Peyer's patch (tissue), 4 donors: ENCODE measurements around the gene EVC2. TPM values are rescaled to one million over a fixed set of nuclear protein-coding genes. Genes with fewer than 3 reads are reported as not detected.

Experiments
- DNase-seq, 3 donors: peaks; one replicate each; pipeline ENCODE4 v3.0.0-alpha.2; 2017 to 2019
- H3K27ac ChIP-seq, 4 donors: fragments of 200-600 bp; sonication (generic); one replicate each; pipeline ENCODE4 v1.5.1; 2016 to 2019
- H3K27me3 ChIP-seq, 2 donors: fragments of 200-600 bp; sonication (generic); one replicate each; pipeline ENCODE4 v1.5.1; 2019
- H3K36me3 ChIP-seq, 3 donors: fragments of 200-600 bp; sonication (generic); one replicate each; pipeline ENCODE4 v1.5.1; 2016 to 2019
- H3K4me1 ChIP-seq, 4 donors: fragments of 200-600 bp; sonication (generic); one replicate each; pipeline ENCODE4 v1.5.1; 2016 to 2019
- H3K4me3 ChIP-seq, 4 donors: fragments of 200-600 bp; sonication (generic); 1 replicate in 3 of 4; 2 replicates in 1 of 4; pipeline ENCODE4 v1.5.1; 2016 to 2019; ENCODE audit warnings: mild to moderate bottlenecking in 1 of 4
- H3K9me3 ChIP-seq, 4 donors: fragments of 200-600 bp; sonication (generic); one replicate each; pipeline ENCODE4 v1.5.1; 2016 to 2019; ENCODE audit warnings: mild to moderate bottlenecking in 1 of 4
- CTCF ChIP-seq, 6 experiments: fragments of 450-650 bp in 4 of 6; fragments of 200-600 bp in 2 of 6; sonication (generic) in 1 of 6; IDR thresholded peaks; one replicate each; pipeline ENCODE4 v1.5.1; 2017 to 2019; ENCODE audit warnings: antibody characterized with exemption in 6 of 6, mild to moderate bottlenecking in 3 of 6, moderate library complexity in 1 of 6
- POLR2A ChIP-seq, 2 donors: fragments of 450-650 bp; IDR thresholded peaks; one replicate each; pipeline ENCODE4 v1.5.1; 2017; ENCODE audit warnings: antibody characterized with exemption in 2 of 2, mild to moderate bottlenecking in 2 of 2, moderate library complexity in 2 of 2
- total RNA-seq, 4 donors: library from RNA; depleted of rRNA; stranded (reverse); fragments of >200 nt; gene quantifications; one replicate each; pipeline ENCODE4 v1.1.0, GENCODE V29; 2016

The EVC2 gene
- total RNA-seq, 4 donors from 2014 or later = 0.70 to 32.2 (median 4.1) TPM

DNA sequence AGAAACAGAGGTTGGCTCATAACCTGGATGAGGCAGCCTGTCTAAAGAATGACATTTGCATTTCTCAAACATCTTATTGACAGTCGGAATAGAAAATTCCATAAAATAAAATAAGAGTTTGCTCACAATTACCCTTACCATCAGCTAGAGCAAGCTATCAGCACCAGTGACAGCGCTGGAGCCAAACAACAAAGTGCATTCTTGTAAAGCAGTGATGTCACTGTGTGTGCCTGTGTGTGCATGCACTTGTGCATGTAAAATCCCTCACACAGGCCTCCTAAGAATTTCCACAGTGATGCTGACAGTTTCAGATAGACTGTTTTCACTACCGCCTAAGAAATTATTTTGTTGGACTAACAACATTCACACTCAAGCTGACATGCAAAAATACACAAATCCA lies 77.6 kb downstream of the EVC2 start:
- H3K9me3 ChIP-seq = no peaks in the 10 kb centered on the region
- H3K27me3 ChIP-seq = no peaks in the 10 kb centered on the region
- H3K4me1 ChIP-seq = no peaks in the 10 kb centered on the region
- TF ChIP-seq POLR2A (IDR thresholded peaks at IDR 0.05) (no peak), CTCF (IDR thresholded peaks at IDR 0.05) (no peak)
- H3K36me3 ChIP-seq = no peaks in the 10 kb centered on the region
- H3K4me3 ChIP-seq = no peak overlapping the region
- no peak overlapping the region for H3K27ac ChIP-seq
- DNase-seq = no peak

DNA sequence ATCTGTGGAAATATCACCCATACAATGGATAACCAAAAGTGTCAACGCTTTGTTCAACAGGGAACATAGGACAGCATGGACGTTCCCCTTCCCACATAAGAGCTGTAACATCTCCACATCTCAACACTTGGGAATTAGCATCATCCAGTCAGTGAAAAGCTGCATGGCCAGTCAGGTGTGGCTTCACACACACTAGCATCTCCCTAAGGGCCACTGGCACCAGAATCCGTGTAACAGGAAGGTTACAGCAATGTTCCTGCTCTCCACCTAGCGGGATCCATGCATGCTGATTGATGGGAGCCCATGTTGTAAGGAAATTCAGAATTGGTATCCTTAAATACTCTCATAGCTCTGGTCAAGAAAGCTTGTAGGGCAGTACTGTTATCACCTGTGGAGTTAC lies 78.8 kb downstream of the EVC2 start:
- Histone ChIP-seq H3K4me1 (no peaks in the 10 kb centered on the region), H3K36me3 (no peaks in the 10 kb centered on the region), H3K27ac (no peak overlapping the region), H3K9me3 (no peaks in the 10 kb centered on the region), H3K27me3 (no peaks in the 10 kb centered on the region), H3K4me3 (no peak overlapping the region)
- TF ChIP-seq CTCF (IDR thresholded peaks at IDR 0.05) (no peak), POLR2A (IDR thresholded peaks at IDR 0.05) (no peak)
- no peak for DNase-seq

- no peak for DNase-seq
- Histone ChIP-seq H3K27ac (no peak overlapping the region), H3K27me3 (no peaks in the 10 kb centered on the region), H3K36me3 (no peaks in the 10 kb centered on the region), H3K9me3 (no peaks in the 10 kb centered on the region), H3K4me1 (no peaks in the 10 kb centered on the region), H3K4me3 (no peak overlapping the region)
- no peak for TF ChIP-seq CTCF (IDR thresholded peaks at IDR 0.05)
- no peak for TF ChIP-seq POLR2A (IDR thresholded peaks at IDR 0.05)
Observed at GRCh38 chr4:5626913-5627312, 81.4 kb downstream of the EVC2 start.

DNA sequence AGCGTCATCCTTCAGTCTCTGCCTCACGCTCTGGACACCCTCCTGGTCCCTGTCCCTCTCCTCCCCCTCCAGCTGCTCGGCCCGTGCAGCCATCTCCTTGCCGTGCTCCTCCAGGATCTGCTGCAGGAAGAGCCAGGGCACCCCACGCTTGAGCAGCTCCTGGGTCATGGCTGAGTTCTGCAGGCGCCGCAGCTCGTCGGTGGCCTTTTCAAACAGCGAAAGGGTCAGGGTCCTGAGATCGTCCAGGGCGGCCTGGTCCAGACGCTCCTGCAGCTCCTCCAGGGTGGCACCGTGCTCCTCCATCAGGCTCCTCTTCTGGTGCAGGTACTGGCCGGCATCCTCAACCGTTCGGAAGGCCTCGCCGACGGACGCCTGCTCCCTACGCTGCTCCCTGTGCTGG lies 85.8 kb downstream of the EVC2 start:
- no peaks in the 10 kb centered on the region for H3K27me3 ChIP-seq
- H3K9me3 ChIP-seq = no peaks in the 10 kb centered on the region
- no peak for DNase-seq
- no peaks in the 10 kb centered on the region for H3K4me1 ChIP-seq
- no peak overlapping the region for H3K4me3 ChIP-seq
- H3K27ac ChIP-seq = no peak overlapping the region
- TF ChIP-seq POLR2A (IDR thresholded peaks at IDR 0.05) (no peak), CTCF (IDR thresholded peaks at IDR 0.05) (no peak)
- H3K36me3 ChIP-seq = no peaks in the 10 kb centered on the region

GRCh38 chr4:5619913-5620625 lies 88.3 kb downstream of the EVC2 start:
- no peak for DNase-seq
- Histone ChIP-seq H3K4me1 (no peaks in the 10 kb centered on the region), H3K9me3 (no peaks in the 10 kb centered on the region), H3K27me3 (no peaks in the 10 kb centered on the region), H3K4me3 (no peak overlapping the region), H3K36me3 (no peaks in the 10 kb centered on the region), H3K27ac (no peak overlapping the region)
- TF ChIP-seq POLR2A (IDR thresholded peaks at IDR 0.05) (no peak), CTCF (IDR thresholded peaks at IDR 0.05) (no peak)
